Activated naive CD8-positive, alpha-beta T cell treated with anti-CD3 and anti-CD28 coated beads, Interleukin-2, amount 50 U/mL, for 16 hours (primary cell): ENCODE measurements around the gene RAMP1.

ENCODE experiments used
- DNase-seq: peaks from one replicate; pipeline ENCODE4 v3.0.0-alpha.2; 2020; ENCODE audit warnings: low read depth, low spot score

RAMP1 gene

GRCh38 chr2:237895544-237896506, 36.4 kb downstream of the RAMP1 start:
- DNase-seq = no peak

GRCh38 chr2:237896507-237896892, 37.1 kb downstream of the RAMP1 start:
- DNase-seq = no peak

- no peak for DNase-seq
Observed at GRCh38 chr2:237896956-237897355, 37.5 kb downstream of the RAMP1 start.

- no peak for DNase-seq
Observed at GRCh38 chr2:237898057-237898414, 38.6 kb downstream of the RAMP1 start.

GRCh38 chr2:237900891-237901831, 41.7 kb downstream of the RAMP1 start:
- no peak for DNase-seq

- DNase-seq = no peak
Observed at GRCh38 chr2:237901932-237902850, 42.8 kb downstream of the RAMP1 start.

GRCh38 chr2:237904831-237905599, 45.6 kb downstream of the RAMP1 start:
- no peak for DNase-seq

- no peak for DNase-seq
Observed at GRCh38 chr2:237907144-237907543, 47.7 kb downstream of the RAMP1 start.

- no peak for DNase-seq
Observed at GRCh38 chr2:237909075-237909695, 49.8 kb downstream of the RAMP1 start.

GRCh38 chr2:237909801-237910475, 50.5 kb downstream of the RAMP1 start:
- no peak for DNase-seq

GRCh38 chr2:237910576-237911362, 51.3 kb downstream of the RAMP1 start:
- no peak for DNase-seq

- DNase-seq = no peak
Observed at GRCh38 chr2:237911363-237912017, 52.1 kb downstream of the RAMP1 start.

GRCh38 chr2:237912271-237913192, 53.1 kb downstream of the RAMP1 start:
- DNase-seq = no peak

- no peak for DNase-seq
Observed at GRCh38 chr2:237913193-237913917, 53.9 kb downstream of the RAMP1 start.

GRCh38 chr2:237915576-237915975, 56.2 kb downstream of the RAMP1 start:
- no peak for DNase-seq

GRCh38 chr2:237916296-237916695, 56.9 kb downstream of the RAMP1 start:
- DNase-seq = no peak
